Measurements from ENCODE around the gene MCRIP1.

Gene MCRIP1

GRCh38 chr17:81803728-81804558 is 29.1 kb downstream of the MCRIP1 start, which contains the start of gene GCGR:
Gene GCGR, plus strand, starts transcription at chr17:81804150. Its CDS starts 4,869 bp downstream, at chr17:81809019.
- no peak for DNase-seq (ENCODE audit: low read depth)

GRCh38 chr17:81802856-81803643 is 30.0 kb downstream of the MCRIP1 start:
- DNase-seq (ENCODE audit: low read depth), result no peak

- no peak for DNase-seq (ENCODE audit: low read depth)
These were observed 30.9 kb downstream of the MCRIP1 start for GRCh38 chr17:81802048-81802758.

GRCh38 chr17:81801327-81801726 is 31.8 kb downstream of the MCRIP1 start:
- no peak for DNase-seq (ENCODE audit: low read depth)

DNA sequence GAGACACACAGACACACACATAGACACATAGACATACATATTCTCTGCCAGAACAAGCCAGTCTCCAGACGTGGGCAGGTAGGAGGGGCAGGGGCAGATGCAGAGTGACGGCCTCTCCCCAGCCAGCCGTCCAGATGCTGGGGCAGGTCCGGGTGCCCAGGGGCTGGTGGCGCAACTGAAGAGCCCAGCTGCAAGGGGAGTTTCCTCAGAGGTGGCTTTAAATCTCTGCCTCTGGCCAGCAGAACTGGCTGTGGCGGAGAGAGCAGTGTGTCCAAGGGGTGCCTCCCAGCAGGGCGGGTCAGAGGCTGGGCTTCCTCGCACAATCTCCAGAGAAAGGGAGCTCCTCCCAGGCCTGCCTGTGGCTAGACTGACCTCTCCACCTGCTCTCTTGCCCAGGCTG is 38.6 kb downstream of the MCRIP1 start:
- DNase-seq (ENCODE audit: low read depth), result no peak

GRCh38 chr17:81794074-81794476 is 39.0 kb downstream of the MCRIP1 start:
- no peak for DNase-seq (ENCODE audit: low read depth)

DNA sequence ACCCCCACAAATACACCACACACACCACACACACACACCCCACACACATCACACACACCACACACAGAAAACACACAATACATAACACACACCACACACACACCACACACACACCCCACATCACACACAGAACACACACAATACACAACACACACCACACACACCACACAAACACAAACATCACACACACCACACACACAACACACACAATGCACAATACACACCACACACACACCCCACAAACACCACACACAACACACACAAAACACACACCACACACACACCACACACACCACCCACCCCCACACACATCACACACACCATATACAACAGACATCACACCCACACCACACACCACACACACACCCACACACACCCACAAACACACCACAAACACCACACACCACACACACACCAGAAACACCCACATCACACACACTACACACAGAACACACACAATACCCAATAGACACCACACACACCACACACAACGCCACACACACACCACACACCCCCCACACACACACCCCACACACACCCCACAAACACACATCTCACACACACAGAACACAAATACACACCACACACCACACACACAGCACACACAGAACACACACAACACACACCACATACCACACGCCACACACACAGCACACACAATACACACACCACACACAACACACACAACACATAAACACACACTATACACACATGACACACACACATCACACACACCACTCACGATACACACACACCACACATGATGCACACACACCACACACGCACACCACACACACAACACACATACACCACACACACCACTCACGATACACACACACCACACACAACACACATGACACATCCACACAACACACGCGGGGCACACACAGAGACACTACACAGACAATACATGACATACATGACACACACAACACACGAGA is 40.1 kb downstream of the MCRIP1 start:
- no peak for DNase-seq (ENCODE audit: low read depth)

Data from stimulated activated CD8-positive, alpha-beta memory T cell treated with anti-CD3 and anti-CD28 coated beads, Interleukin-12 subunit alpha, Interleukin-12 subunit beta, amount 100 ng/mL, for 1 hour (primary cell).